ENCODE measurements around the gene PFKFB4.
"Not testable (repeated sequence)": the region's sequence is repeated elsewhere in the genome, so short reads cannot be mapped to it uniquely, and the experiment has no call there.

PFKFB4 gene

DNA sequence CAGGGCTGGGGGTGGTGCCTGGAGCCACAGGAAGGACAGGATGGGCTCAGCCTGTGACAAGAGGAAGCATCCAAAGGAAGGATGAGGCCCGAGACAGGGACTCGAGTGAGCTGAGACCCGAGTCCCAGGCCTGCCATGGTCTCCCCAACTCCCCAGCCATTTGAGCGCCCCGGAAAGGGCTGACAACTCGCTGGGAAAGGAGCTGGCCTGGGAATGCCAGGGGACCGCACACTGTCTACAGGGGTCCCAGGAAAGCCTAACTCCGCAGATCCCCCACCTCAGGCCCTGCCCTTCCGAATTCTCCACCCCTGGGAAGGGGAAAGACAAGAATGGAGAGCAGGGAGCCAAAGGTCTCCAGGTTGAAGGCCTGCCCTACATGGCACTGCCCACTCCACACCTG is 31.6 kb downstream of the PFKFB4 start:
- DNase-seq: no peak

DNA sequence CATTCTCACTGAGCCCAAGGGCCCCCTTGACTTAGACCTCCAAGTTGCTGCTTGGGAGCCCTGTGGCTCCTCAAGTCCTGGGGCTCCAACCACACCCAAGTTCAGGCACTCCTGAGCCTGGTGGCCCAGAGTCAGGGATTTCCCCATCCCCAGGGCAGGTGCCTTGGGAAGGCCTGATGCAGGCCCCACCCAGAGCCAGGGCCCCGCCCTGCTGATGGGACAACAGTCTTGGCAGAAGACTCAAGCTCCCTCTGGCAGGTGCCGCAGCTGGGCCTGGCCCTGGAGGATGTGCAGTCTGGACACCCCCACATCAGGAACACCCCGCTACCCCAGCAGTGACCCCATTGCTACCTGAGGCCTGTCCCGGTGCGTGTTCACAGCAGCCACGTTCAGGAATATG is 35.0 kb downstream of the PFKFB4 start:
- no peak for DNase-seq

DNA sequence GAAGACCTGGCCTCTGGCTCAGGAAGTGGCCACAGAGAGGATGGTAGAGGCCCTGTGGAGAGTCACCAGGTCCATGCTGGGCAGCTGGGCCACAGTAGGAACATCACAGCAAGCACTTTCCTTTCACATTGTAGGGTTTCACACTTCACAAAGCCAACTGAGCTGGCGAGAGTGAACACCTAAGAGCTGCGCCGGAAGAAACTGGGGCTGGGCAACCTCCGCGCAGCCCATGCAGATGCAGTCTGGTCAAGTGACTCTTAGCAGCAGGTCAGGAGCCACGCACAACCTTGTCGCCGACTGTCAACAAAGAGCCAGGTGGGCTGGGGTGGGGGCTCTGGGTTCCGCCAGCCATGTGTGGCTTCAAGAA is 37.3 kb downstream of the PFKFB4 start:
- DNase-seq: no peak

DNA sequence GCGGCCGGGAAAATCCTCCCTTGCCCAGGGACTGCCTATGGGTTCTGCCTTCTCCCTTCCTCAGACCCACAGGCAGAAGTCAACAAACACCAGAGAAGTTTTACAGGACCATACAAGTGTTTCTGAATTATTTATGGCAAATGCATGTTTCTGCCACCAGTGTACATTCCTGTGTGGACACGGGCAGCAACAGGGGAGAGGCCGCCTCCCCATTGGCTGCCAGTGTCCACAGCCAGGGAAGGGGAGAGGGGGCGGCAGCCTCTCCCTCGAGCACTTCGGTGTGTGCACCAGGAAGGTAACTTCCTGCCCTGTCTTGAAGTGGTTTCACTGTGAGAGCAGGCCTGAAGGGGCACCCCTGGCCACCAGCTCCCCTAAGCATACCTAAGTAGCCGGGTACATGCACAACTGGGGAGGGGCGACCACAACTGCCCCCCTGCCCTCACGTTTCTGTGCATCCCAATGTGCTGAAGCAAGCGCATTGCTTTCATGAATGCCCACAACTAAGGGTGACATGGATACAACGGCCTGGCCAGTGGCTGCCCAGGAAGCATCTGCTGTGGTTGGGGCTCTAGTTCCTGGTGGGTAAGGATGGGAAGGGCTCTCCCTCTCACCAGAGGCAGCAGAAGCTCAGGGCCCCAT is 37.8 kb downstream of the PFKFB4 start:
- DNase-seq: no peak

DNA sequence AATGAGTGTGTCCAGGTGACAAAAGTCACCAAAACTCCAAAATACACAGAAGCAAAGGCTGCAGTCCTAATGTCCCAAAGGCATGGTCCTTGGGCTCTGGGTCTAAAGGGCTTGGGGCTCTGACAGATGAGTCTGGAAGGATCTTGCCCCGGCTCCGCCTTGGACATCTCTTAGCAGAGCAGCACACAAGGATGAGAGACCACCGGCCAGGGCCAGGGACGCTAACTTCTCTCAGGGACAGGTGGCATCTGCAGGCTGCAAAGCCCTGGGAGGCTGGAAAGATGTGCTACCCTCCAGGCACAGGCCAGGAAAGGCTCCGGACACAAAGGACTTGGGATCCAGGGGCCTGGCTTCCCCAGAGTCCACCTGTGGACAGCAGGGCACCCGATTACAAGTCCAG is 38.5 kb downstream of the PFKFB4 start:
- no peak for DNase-seq

DNA sequence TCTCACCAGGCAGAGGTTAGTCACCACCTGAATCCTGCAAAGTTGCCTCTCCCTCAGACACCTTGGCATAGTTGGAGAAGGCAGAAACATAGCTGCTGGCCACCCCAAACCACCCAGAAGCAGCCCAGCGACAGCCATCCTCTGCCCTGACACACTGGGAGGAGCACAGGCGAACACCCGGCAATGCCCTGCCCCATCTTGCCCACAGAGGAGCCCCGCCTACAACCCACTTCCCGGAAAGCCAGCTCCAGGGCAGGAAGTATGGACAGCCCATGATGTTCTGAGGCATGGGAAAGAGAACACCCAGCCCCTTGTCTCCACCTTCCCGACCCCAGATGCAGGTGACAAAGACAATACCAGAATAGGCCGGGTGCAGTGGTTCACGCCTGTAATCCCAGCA is 40.0 kb downstream of the PFKFB4 start:
- DNase-seq: no peak

DNA sequence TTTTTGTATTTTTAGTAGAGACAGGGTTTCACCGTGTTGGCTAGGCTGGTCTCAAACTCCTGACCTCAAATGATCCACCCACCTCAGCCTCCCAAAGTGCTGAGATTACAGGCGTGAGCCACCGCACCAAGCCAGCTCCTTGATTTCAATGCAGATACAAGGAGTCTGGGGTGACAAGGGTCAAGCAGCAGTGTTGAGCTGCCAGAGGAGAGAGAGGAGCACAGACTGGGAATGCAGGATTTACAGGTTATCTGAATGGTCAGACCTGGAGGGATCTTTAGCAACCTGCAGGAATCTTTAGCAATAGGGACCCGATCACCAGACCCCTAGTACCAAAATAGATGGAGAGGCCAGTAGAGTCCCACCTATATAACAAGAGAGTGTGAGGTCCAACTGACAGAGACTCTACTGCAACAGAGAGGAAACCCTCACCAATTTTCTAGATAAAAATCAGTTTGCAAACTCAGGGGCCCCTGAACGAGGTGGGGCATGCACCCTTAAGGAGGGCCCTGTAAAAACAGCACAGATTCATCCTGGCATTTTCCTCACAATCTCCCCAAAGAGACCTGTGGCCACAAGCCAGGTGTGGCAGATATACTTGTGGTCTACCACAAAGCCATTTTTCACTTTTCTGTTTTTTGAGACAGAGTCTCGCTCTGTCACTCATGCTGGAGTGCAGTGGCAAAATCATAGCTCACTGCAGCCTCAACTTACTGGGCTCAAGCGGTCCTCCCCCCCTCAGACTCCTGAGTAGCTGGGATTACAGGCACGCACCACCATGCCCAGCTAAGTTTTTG is 42.0 kb downstream of the PFKFB4 start:
- DNase-seq: no peak

DNA sequence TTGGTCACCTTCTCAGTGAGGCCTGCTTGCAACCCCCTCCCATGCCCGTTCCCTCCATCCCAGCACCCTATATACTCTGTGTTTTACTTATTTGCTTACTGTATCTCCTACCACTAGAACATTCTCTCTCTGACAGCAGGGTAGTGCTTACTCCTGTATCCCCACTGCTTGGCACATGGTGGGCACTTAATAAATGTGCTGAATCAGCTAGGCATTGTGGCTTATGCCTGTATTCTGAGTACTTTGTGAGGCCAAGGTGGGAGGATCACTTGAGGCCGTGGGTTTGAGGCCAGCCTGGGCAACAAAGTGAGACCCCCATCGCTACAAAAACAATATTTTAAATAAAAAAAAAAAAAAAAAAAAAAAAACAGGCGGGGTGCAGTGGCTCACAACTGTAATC is 45.1 kb downstream of the PFKFB4 start:
- no peak for DNase-seq

DNA sequence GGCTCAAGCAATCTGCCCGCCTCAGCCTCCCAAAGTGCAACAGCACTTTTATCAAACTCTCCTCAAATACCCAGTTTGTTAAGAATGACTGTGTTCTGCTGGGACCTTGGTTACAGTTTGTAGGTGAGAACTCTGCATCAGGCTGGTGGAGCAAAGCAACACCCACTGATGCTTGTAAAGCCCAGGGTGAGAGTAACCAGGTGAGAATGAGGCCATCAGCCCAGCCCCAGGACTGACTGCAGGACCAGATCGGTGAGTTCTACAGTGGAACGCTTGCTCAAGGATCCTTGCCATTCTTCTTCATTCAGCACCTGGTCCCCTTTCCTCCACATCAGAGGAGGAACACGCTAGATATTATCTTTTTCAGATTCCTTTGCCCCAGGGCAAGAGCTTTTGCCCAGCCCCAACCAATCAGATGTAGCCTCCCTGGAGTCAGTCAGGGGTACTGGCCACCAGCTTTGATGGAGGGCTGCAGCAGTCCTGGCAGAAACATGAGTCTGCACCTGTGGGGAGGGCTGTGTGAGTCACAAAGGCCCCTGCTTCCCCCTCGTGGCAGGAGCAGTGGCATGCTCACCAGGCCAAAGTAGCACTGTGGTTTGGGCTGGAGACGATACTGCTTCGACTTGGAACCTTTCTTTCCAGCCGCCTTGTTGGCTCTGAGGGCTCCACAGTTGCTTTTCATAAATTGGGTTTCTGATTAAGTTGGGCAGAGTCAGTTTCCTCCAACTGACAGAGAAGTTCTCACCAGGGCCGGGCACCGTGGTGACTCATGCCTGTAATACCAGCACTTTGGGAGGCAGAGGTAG is 49.1 kb downstream of the PFKFB4 start:
- no peak for DNase-seq

DNA sequence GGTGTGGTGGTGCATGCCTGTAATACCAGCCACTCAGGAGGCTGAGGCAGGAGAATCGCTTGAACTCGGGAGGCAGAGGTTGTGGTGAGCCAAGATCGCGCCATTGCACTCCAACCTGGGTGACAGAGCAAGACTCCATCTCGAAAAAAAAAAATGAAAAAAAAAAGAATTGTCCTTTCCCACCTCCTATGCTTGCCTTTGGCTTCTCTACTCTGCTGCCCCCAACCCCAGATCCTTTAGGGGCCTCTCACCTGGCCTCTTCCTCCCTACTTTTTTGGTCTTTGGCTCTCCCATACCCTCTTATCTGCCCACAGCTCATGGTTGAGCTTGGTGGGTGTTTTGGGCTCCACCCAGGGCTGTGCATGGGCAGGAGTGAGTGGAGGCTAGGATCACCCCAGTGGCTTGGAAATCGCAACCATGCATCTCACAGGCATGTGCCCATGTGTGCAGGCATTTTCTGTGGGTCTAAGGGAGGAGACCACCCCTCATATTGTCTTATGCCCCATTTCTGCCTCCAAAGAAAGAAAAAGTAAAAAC is 50.6 kb downstream of the PFKFB4 start:
- no peak for DNase-seq

DNA sequence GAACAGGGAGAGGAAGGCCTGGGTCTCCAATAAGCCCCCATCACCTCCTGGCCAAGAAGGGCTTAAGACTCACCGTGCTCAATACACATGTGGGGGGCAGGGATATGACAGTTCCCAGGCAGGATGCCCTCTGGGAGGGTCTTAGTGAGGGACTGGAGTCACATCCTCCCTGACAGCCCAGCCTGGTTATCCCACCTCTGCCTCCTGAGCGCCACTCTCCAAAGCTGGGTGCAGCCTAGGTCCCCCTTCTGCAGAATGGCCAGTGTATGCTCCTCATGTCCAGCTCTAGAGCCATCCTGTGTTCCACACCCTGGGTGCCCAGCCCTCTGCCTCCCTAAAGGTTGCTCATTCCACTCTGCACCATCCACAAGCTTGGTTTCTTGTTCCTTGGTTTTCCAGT is 51.5 kb downstream of the PFKFB4 start:
- no peak for DNase-seq

DNA sequence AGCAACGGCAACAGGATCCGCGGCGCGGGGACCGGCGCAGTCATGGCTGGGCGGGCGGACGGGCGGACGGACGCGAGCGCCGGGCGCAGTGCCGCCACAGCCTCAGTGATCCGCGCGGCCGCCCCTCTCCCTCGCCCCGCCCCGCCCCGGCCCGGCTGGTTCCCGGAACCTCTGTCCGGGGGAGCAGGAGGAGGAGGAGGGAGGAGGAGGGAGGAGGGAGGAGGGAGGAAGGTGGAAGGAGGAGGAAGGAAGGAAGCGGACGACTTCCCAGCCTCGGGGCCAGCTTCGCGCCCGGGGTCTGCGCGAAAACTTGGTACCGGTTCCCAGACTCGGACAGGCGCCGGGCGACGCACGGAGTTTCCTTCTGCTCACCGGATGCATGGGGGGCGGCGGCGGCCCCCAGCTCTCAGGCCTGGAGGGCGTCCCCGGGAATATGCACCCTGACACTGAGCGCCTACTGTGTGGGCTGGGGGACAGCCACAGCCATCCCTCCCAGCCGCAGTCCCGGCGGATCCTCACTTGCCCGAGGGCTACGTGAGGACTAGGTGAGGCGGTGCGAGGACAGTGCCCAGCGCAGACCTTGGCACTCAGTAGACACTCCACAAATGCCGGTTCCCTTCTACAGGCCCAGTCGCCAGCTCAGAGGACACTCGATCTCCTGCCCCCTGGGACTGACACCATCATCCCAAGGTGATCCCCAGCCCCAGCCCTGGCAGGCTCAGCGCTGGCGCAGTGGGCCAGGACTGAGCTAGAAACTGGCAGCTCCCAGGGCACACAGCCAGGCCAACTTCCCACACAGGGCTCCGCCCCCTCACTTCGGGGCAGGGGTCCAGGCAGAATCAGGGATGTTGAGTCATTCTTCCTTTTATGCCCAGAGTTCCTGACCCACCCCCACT is 52.3 kb downstream of the PFKFB4 start, which contains the start of gene SHISA5:
Gene SHISA5 (minus strand): TSS at position 124 of the 896 bp plus-strand sequence. CDS start 80 bp downstream, at position 44.
- peak; percentile 58 for DNase-seq

DNA sequence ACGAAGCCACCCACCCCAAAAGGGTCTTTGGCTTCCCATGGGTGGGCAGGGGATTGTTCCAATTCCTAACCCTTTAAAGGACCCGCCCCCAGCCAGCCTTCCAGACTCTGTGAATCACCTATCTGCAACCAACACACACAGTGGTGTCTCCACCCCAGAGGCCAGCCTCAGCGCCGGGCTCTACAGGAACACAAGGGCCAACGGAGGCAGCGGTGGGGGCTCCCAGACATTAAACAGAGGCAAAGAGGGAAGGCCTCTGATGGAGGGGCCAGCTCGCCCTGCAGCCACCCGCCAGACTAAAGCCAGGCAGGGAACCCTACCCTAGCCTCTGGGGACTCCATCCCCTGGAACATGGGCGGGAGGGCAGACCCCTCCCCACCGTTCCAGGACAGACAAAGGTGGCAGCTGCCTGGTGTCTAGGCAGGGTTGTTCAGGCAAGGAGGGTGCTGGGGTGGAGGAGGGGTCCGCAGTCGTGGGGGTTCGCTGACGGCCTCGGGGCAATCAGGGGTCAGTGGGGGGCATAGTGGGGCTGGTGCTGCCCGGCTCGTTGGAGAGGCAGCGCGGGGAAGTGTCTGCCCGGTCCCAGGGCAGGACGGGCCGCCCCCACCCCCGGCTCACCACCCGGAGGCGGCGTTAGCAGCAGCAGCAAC is 53.1 kb downstream of the PFKFB4 start:
- no peak for DNase-seq

DNA sequence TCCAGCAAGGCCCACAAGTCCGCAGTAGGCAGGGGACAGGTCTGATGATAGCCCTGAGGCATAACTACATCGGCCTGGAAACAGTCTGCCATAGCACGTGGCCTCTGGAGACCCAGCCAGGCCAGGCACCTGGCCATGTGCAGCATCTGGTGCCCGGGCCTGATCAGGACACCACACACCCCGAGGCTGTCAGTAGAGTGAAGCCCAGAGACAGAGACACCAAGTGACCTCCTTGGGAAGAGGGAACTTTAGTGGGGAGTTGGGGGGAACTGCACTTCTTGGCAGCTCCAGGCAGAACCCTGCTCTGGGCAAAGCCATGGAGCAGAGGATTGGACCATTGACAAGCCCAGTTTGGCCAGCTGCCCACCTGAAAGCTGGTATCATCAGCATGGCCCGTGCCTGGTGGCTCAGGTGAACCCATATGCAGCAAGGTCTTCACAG is 53.9 kb downstream of the PFKFB4 start:
- no peak for DNase-seq

DNA sequence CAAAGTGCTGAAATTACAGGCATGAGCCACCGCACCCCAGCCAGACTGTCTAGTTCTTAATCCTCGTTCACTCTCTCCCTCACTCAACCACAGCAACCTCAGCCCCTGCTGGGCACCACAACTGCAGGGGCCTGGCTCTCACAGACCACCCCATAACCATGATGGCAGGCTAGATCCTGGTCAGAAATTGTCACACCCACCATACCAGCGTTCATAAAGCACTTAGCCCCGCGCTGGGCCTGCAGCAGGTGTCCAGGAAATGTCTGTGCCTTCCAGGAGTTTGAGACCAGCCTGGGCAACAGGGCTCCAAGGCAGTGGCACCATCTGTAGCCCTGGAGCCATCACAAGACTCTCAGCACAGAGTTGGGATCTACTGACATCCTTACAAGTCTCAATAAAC is 54.5 kb downstream of the PFKFB4 start:
- no peak for DNase-seq

DNA sequence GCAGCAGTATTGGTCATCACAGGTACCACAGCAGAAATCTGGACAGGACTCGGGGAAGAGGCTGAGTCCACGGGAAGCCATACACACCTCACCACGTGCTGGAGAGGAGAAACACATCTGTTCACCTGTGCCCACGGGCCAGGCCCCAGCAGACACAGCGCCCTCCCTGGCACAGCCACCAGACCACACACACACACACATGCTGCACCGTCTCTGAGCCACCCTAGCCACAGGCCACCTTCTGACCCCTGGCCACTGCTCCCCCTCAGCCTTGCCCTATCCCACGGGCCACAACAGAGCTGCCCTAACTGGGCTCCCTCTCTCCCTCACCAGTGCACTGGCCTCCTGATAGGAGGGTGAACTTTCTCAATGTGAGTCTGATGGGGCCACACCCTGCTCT is 55.4 kb downstream of the PFKFB4 start:
- DNase-seq: no peak

DNA sequence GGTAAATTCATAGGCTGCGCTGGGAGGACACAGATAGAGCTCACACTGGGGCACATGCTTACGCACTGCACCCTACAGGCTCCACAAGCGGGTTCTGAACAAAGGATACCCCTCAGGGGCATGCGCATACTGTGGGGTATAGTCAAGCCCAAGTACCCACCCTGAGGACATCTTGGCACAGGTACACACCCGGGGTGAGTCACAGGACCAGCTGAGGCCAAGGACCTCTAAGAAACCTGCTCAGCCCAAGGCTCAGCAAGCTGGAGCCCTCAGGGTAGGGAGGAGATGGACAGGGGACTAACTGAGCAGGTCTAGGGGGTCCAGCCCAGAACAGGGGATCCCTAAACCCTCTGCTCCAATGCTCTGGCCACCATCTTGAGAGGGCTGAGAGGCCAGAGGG is 55.9 kb downstream of the PFKFB4 start:
- no peak for DNase-seq

DNA sequence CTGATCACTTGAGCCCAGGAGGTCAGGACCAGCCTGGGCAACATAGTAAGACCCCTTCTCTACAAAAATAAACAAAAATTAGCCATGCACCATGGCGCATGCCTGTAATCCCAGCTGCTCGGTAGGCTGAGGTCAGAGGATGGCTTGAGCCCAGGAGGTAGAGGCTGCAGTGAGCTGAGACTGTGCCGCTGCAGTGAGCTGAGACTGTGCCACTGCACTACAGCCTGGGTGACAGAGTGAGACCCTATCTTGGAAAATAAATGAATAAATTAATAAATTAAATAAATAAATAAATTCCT is 63.5 kb downstream of the PFKFB4 start:
- no peak for DNase-seq

DNA sequence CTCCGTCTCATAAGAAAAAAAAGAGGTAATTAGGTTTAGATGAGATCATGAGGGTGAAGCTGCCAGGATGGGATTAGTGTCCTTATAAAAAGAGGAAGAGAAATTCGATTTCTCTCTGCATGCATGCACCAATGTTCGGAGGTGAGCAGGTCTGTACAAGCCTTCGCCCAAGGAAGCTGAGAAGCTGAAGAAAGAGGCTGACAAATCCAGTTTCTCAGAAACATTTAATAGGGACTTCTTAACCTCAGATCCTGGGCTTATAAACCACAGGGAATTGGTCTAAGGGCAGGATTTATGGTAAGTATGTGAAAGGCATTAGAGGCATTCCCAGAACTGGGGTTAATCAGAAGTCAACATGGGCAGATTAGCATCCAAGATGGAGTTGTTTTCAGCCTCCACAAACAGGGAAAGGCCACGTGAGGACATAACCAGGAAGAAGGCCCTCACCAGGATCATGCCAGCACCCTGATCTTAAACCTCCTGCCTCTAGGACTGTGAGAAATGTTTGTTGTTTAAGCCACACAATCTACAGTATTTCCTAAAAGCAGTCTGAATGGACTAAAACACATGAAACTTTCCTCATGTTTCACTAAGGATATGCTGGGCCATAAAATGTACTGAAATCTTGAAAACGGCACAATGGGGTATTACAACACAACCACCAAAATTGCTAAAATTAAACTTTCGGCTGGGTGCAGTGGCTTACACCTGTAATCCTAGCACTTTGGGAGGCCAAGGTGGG is 64.0 kb downstream of the PFKFB4 start:
- peak; percentile 66 for DNase-seq

DNA sequence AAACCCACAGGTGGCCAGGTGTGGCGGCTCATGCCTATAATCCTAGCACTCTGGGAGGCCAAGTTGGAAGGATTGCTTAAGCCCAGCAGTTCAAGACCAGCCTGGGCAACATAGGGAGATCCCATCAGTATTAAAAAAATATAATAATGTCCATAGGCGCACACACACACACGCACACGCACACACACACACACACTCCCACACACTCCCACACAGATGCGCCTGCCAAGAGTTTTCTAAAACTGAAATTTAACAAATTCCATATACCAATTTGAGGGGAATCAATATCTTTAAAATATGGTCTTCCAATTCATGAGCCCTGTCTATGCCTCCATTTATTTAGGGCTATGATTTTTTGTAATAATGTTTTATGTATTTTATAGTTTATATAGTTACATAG is 69.7 kb downstream of the PFKFB4 start:
- no peak for DNase-seq

DNA sequence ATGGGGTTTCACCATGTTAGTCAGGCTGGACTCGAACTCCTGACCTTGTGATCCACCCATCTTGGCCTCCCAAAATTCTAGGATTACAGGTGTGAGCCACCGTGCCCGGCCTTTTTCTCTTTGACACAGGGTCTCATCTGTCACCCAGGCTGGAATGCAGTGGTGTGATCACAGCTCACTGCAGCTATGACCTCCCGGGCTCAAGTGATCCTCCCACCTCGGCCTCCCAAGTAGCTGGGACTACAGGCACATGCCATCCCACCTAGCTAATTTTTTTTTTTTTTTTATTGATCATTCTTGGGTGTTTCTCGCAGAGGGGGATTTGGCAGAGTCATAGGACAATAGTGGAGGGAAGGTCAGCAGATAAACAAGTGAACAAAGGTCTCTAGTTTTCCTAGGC is 73.8 kb downstream of the PFKFB4 start:
- not testable (repeated sequence) for DNase-seq

Measured in inflammatory macrophage treated with lipopolysaccharide for 4 hours (primary cell).